Gastroesophageal sphincter (tissue), 3 donors: ENCODE measurements around the gene HS1BP3.

Source experiments
- CTCF ChIP-seq, 4 experiments: fragments of 200-600 bp in 2 of 4; fragments of 450-650 bp in 2 of 4; sonication (generic) in 1 of 4; IDR thresholded peaks; one replicate each; pipeline ENCODE4 v1.5.1; 2017 to 2019; ENCODE audit warnings: antibody characterized with exemption in 4 of 4, mild to moderate bottlenecking in 2 of 4, moderate library complexity in 2 of 4
- POLR2A ChIP-seq, 2 donors: fragments of 450-650 bp; IDR thresholded peaks; one replicate each; pipeline ENCODE4 v1.6.1; 2017; ENCODE audit warnings: antibody characterized with exemption in 2 of 2, mild to moderate bottlenecking in 2 of 2, moderate library complexity in 1 of 2
- POLR2AphosphoS5 ChIP-seq: sonication (generic); formaldehyde crosslinking; IDR thresholded peaks from one replicate; pipeline ENCODE4 v1.6.1; 2017; ENCODE audit warnings: antibody characterized with exemption

- no peak for TF ChIP-seq POLR2A (IDR thresholded peaks at IDR 0.05)
- TF ChIP-seq CTCF (IDR thresholded peaks at IDR 0.05) = no peak
- TF ChIP-seq POLR2AphosphoS5 = no peak
Measured at GRCh38 chr2:20662308-20662937, 11.5 kb upstream of the HS1BP3 start.
